ENCODE results near the gene TMEM9B.
"Not testable (repeated sequence)": the region's sequence is repeated elsewhere in the genome, so short reads cannot be mapped to it uniquely, and the experiment has no call there.

The TMEM9B gene

DNA sequence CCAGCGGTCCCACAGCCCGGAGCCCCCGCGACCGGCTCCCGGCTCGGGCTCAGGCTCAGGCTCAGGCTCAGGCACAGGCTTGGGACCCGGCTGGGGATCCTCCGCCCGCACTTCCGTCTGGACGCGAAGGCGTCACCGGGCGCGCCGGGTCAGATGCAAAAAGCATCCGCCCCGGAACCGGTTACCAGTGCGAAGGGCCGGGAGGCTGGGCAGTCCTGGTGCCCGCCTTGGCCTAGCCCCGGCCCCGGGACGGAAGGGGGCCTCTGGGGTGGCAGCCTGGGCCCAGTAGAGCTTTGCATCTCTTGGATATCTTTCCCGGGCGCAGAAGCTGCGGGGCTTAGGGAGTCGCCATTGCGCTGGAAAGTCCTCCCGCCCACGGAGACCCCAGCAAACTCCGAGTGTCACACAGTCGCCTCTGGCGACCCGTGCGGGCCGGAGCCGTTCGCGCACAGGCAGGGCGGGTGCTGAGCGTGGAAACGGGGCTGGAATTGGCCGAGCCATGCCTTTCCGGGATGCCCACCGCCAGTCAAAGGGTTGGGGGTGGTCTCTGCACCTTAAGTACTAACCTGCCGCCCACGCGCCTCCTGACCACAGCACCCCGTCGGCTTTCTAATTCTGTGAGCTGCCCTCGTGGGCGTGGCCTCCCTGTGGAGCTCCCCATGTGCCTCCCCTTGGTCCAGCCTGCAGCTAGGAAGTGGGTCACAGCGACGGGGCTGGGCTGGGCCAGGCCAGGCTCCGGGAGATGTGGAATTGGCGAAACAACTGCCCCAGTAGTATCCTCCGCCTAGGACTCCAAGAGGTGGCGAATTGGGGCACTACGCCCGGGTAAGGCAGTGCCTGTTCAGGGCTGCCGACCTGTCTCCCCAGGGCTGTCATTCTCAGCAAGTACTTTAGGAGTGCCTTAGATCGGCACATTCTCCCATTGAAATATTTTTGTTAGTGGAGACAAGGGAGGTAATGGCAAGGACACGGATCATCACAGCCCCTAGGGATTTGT is at the start of gene TMEM9B:
TSS of gene TMEM9B (minus strand) at position 119 of the 997 bp plus-strand sequence. CDS start 129 bp downstream, outside the sequence.
- peak; percentile 69 to 77 for DNase-seq (ENCODE audit: low read depth in 2 of 2)

- no peak for DNase-seq (ENCODE audit: low read depth in 2 of 2)
These were observed 49.1 kb upstream of the TMEM9B start for GRCh38 chr11:9013373-9013772.

DNA sequence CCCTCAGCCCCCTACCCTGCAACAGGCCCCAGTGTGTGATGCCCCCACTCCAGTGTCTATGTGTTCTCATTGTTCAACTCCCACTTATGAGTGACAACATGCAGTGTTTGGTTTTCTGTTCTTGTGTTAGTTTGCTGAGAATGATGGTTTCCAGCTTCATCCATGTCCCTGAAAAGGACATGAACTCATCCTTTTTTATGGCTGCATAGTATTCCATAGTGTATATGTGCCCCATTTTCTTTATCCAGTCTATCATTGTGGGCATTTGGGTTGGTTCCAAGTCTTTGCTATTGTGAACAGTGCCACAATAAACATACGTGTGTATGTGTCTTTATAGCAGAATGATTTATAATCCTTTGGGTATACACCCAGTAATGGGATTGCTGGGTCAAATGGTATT is 45.3 kb upstream of the TMEM9B start:
- DNase-seq (ENCODE audit: low read depth in 2 of 2): not testable (repeated sequence)

DNA sequence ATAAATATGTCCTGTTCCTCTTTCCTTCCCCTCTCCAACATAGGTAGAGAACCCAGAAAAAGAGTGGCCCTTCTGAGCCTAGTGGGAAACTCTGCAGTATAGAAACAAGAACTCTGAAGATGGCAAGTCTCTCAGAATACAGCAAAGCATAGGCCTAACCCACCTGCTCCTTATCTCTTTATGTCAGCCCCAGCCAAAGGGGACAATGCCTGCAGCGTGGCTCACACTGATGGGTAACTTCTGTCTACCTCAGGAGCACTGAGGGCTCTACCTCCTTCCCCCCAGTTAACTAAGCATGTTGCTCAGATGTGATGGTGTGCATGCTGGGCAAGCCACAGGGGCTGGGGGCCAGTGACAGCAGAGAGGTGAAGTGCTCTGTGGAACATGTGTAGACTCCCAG is 44.4 kb upstream of the TMEM9B start:
- DNase-seq (ENCODE audit: low read depth in 2 of 2): no peak

- DNase-seq (ENCODE audit: low read depth in 2 of 2): no peak
These were observed 43.8 kb upstream of the TMEM9B start for GRCh38 chr11:9008011-9008550.

- DNase-seq (ENCODE audit: low read depth in 2 of 2): no peak
These were observed 40.8 kb upstream of the TMEM9B start for GRCh38 chr11:9005087-9005486.

DNA sequence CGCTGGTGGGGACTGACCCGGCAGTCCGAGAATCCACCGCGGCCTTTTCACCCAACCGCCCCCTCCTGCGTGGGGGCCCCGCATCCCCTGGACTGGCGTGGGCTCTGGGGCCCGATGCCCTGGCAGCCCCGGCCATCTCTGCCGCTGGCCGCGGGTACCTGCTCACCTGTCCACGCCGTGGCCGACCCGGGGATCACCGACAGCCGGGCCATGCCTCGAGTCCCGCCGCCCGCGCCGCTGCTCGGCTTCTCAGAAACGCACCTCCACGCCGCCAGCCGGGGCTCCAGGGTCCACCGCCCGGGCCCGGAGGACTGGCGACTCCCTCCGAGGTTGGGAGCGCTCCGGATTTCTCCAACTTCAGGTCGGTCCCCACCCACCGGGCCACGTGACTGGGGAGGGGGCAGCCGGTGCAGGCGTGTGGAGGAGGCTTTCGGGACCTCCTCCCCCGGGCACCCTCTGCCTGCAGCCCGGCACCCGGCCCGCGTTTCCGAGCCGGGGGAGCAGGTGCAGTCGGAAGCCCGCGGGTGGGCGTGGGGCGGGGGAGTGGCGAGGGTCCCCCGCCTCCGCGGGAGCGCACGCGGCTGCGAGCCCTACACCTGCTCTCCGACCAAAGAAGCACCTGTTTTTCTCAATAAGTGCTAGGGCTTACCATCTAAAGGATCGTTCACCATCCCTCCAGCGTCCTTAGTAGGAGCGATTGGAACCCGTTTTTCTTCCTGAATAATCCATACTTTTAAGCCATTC is 40.1 kb upstream of the TMEM9B start:
- DNase-seq (ENCODE audit: low read depth in 2 of 2): no peak

DNA sequence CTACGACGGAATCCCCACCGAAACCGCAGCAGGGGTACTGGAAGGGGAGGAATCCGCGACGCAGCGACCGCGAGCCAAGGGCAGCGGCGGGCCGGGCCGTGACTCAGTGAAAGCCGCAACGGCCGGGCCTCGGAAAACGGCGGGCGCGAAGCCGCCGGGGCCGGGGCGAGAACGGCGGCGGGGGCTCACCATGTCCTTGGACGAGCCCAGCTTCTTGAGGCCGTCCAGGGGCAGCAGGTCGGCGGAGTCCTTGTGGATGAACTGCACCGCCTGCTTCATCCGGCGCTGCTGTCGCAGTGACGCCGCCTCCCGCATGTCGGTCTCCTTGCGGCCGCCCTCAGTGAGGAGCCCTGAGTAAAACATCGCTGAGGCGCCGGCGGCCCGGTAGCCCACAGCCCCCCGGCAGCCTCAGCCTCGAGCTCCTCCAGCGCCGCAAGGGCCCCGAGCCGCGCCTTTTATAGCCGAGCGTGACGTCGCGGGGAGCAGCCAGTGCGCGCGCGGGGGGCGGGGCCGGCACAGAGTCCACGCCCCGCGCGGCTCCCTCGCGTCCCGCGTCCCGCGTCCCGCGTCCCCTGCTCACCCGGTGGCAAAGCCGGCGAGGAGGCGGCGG is 39.4 kb upstream of the TMEM9B start, which contains the start of gene NRIP3:
TSS of gene NRIP3 (minus strand) at position 429 of the 610 bp plus-strand sequence. CDS start at position 363, 66 bp downstream.
- DNase-seq (ENCODE audit: low read depth in 2 of 2): peak; percentile 49 to 55

DNA sequence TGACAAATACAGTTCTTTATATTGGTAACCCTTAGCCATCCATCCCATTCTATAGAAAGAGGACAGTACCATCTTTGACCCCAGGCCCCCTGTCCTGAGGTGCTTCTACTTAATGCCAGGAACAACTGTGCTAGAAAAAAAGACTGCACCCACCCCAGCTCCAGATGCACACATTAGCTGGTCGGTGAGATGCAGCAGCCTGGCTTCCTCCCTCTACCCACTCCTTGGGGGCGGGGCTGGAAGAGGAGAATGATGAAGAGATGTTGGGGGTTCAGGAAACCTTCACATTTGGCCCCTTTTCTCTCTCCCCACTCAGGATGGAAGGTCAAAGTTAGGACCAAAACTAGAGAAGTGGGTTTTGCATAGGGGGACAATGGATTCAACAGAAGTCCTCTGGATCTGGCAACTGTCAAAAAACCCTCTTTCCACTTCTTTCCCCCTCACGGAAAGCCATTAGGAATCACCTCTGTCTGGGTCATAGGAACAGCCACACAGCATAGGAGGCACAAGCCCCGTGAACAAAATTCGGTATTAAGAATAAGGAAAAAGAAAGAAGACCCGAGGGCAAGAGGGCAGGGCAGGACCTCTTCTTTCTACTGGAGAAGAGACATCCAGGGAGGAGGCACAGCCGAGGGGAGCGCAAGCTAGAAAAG is 38.8 kb upstream of the TMEM9B start:
- no peak for DNase-seq (ENCODE audit: low read depth in 2 of 2)

- DNase-seq (ENCODE audit: low read depth in 2 of 2): peak in 1 of 2 donors; percentile 26
These were observed 37.5 kb upstream of the TMEM9B start for GRCh38 chr11:9001736-9002135.

DNA sequence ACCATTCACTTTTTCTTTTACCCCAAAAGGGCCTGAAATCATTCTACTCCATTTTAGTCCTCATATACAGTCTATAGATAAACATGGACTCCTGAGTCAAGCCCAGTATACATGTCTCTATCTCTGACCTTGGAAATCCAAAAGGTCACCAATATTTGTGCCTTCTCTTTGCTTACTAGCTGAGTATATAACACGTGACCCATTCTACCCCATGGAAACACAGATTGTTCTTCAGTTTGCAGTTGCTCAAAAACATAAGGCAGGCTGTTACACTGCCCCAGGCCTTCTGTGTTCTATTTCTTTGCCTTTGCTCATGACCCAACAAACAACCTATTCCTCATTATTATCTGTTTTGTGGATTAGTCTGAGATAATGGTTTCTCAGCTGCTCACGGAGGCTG is 33.8 kb upstream of the TMEM9B start:
- no peak for DNase-seq (ENCODE audit: low read depth in 2 of 2)

DNA sequence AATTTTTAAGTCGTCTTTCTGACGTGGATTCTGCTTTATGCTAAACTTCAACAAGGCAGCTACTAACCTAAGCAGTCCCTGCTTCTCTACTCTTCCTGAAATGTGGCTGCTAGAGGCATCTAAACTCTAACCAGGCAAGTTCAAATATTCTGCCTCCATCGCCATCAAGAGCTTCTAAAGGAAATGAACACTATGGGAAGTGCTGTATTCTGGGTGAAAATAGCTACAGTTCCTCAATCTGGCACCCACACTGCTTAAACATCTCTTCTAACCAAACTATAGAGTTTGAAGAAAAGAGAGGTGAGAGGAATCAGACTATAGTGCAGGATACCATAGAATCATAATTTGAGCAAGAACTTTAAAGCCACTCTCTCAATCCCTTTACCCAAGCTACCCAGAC is 33.2 kb upstream of the TMEM9B start:
- no peak for DNase-seq (ENCODE audit: low read depth in 2 of 2)

DNA sequence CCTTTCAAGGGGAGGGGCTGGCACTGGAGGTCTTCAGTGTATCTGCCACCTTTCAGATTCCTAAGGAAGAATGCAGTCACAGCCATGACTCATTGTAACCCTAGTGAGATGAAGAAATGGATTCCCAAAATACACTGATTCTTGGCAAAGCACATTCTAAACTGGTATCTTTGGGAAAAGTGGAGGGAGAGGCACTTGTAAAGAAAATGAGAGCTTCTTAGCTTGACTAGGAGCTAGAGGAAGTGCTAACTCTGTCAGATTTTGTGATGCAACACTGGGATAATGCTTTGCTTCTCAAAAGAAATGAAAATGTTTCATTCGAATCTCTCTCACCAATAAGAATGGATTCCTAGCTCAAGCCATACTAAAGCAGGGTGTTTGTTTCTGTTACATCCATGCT is 25.2 kb upstream of the TMEM9B start:
- DNase-seq (ENCODE audit: low read depth in 2 of 2): no peak

DNA sequence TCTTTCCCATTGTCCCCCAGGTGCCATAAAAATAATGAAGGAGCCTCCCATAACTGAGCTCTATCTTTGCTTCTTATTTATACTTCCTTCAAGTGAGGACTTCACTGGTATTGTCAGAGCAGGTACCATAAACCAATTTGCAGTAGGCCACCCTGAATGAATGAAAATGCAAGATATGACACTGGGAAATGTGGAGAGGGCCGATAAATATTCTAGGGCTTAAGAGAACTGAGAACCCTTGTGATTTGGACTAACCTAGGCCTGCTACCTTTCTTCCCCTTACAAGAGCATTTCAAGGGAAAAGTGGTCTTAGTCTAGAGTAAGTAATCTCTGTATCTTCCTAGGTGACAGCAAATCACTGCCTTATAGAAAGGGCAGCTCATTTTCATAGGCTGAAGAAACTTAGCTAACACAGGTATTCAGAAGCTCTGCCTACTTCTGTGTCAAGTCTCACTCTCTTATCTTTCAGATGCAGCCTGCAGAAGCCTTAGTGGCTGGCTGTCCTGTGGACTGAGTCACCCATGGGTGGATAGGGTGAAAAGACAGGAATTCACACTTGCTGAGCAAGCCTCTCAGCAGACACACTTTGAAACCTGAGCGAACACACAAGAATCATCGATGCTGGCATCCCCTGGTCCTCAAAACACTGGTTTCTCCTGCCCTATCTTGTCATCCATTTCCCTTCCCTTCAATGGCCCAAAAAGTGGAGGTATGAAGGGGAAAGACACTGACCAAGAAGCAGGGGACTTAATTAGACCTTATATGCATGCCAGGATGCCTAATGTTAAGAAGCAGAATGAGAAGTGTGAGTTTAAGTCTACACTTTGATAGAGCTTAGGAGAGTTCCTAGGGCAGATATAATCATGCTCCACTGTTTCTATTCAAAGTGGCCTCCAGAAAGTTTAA is 24.3 kb upstream of the TMEM9B start:
- no peak for DNase-seq (ENCODE audit: low read depth in 2 of 2)

- no peak for DNase-seq (ENCODE audit: low read depth in 2 of 2)
These were observed 23.2 kb upstream of the TMEM9B start for GRCh38 chr11:8987446-8987845.

DNA sequence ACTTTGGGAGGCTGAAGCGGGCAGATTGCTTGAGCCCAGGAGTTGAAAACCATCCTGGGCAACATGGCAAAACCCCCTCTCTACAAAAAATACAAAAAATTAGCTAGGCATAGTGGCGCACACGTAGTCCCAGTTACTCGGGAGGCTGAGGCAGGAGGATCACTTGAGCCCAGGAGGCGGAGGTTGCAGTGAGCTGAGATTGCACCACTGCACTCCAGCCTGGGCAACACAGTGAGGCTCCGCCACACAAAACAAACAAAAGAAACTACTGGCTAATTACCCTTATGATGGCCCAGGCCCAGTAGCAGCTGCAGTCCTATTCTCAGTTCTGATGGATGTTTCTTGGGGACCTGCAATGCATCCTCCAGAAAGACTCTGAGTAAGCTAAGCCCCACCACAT is 22.5 kb upstream of the TMEM9B start:
- not testable (repeated sequence) for DNase-seq (ENCODE audit: low read depth in 2 of 2)

GRCh38 chr11:8985462-8985861 is 21.2 kb upstream of the TMEM9B start:
- no peak for DNase-seq (ENCODE audit: low read depth in 2 of 2)

GRCh38 chr11:8983552-8983951 is 19.3 kb upstream of the TMEM9B start:
- no peak for DNase-seq (ENCODE audit: low read depth in 2 of 2)

GRCh38 chr11:8980485-8980884 is 16.2 kb upstream of the TMEM9B start:
- DNase-seq (ENCODE audit: low read depth in 2 of 2): no peak

GRCh38 chr11:8979365-8979764 is 15.1 kb upstream of the TMEM9B start:
- not testable (repeated sequence) for DNase-seq (ENCODE audit: low read depth in 2 of 2)

Measured in activated CD4-positive, alpha-beta T cell treated with anti-CD3 and anti-CD28 coated beads for 24 hours (primary cell).